GM12864 (cell line): Measurements from ENCODE around the gene ATG10.

Experiments
- DNase-seq: peaks from one replicate; pipeline ENCODE4 v3.0.0-alpha.2; 2011; ENCODE audit warnings: low read depth
- H3K4me3 ChIP-seq: 2 replicates; pipeline ENCODE4 v1.5.1; 2011; ENCODE audit warnings: mild to moderate bottlenecking, low read depth, low read length, control low read depth
- TF ChIP-seq, protein P1 (sequence below): IDR thresholded peaks from 2 replicates; pipeline ENCODE4 v1.5.1; 2011; ENCODE audit warnings: low read depth, mild to moderate bottlenecking, moderate library complexity, low read length, control low read depth, inconsistent platforms; ENCODE audit errors: missing control alignments

The ATG10 gene

DNA sequence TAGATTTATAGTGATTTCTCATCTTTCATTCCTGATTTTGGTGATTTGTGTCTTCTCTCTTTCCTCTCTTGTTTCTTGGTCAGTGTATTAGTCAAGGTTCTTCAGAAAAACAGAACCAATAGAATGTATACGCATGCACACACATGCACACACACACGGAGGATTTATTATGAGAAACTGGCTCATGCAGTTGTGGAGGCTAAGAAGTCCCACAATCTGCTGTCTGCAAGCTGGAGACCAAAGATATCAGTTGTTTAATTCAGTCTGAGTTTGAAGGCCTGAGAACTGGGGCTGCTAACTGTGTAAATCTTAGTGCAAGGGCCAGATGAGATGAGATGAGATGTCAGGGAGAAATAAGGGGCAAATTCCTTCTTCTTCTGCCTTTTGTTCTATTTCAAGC lies 312.1 kb downstream of the ATG10 start:
- no peak overlapping the region for H3K4me3 ChIP-seq
- no peak for DNase-seq
- TF ChIP-seq, protein P1, sequence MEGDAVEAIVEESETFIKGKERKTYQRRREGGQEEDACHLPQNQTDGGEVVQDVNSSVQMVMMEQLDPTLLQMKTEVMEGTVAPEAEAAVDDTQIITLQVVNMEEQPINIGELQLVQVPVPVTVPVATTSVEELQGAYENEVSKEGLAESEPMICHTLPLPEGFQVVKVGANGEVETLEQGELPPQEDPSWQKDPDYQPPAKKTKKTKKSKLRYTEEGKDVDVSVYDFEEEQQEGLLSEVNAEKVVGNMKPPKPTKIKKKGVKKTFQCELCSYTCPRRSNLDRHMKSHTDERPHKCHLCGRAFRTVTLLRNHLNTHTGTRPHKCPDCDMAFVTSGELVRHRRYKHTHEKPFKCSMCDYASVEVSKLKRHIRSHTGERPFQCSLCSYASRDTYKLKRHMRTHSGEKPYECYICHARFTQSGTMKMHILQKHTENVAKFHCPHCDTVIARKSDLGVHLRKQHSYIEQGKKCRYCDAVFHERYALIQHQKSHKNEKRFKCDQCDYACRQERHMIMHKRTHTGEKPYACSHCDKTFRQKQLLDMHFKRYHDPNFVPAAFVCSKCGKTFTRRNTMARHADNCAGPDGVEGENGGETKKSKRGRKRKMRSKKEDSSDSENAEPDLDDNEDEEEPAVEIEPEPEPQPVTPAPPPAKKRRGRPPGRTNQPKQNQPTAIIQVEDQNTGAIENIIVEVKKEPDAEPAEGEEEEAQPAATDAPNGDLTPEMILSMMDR, result no peak

- DNase-seq, result no peak
- no peak overlapping the region for H3K4me3 ChIP-seq
- TF ChIP-seq, protein P1, result no peak
Measured at GRCh38 chr5:82285206-82285605, 313.4 kb downstream of the ATG10 start.

- DNase-seq, result no peak
- TF ChIP-seq, protein P1, result no peak
Measured at GRCh38 chr5:82287625-82288024, 315.8 kb downstream of the ATG10 start.

DNA sequence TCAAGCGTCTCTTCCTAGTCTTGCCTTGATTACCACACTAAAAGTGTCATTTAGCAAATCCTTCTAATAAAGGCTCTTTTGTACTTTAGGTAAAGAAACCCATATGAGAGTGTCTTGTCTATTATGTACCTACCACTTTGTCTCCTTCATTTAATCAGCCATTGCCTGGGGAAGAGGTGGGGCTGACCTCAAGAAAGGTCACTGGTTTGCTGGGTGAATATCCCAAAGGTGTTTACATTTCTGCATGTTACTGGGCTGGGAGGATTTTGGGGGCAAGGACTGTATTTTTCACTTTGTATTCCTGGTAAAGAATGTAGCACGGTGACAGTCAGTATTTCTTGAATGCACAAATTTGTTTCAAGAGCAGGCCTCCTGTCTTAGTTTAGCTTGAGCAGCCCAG lies 318.2 kb downstream of the ATG10 start:
- DNase-seq, result no peak
- TF ChIP-seq, protein P1, result no peak
- no peak overlapping the region for H3K4me3 ChIP-seq

More at GRCh38 chr5:82287625-82288024, 315.8 kb downstream of the ATG10 start:
- no peak overlapping the region for H3K4me3 ChIP-seq

DNA sequence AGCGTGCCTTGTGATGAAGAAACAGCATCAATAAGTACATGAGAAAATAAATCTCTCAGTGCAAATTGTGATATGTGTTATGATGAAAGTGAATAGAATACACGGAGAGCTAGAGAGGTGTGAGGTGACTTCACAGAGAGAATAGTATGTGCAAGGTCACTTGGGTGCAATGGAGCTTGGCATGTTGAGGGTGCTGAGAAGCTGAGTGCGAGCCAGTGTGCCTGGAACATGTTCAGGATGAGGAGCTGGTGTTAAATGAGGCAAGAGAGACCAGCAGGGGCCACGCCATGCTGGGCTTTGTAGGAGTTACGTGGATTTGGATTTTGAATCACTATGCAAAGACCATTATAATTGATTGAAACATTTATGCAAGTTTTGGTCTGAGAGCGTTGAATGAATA lies 319.1 kb downstream of the ATG10 start:
- DNase-seq, result no peak
- TF ChIP-seq, protein P1, result no peak
- no peak overlapping the region for H3K4me3 ChIP-seq

GRCh38 chr5:82291420-82291819 lies 319.6 kb downstream of the ATG10 start:
- TF ChIP-seq, protein P1, result no peak
- DNase-seq, result no peak
- no peak overlapping the region for H3K4me3 ChIP-seq

- no peak overlapping the region for H3K4me3 ChIP-seq
- DNase-seq, result no peak
- TF ChIP-seq, protein P1, result no peak
Measured at GRCh38 chr5:82295144-82295543, 323.3 kb downstream of the ATG10 start.
